ENCODE results near the gene SORBS1.

DNA sequence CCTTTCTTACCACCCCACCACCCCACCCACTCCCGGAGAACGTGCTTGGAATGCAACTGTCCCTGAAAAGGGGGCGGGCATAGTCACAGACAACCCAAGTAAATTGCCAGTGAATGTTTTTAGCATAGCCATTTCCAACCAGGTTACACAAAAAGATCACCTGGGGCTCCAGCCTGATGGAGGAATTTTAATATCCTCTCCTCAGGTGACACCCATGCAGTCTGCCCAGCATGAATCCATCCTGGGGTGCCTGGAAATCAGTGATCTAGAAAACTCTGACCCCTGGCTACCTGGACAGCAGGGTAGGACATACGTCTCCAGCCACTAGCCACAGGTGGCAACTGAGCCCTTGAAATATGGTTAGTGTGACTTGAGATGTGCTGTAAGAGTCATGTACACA is 61.1 kb downstream of the SORBS1 start:
- TF ChIP-seq, protein P1, sequence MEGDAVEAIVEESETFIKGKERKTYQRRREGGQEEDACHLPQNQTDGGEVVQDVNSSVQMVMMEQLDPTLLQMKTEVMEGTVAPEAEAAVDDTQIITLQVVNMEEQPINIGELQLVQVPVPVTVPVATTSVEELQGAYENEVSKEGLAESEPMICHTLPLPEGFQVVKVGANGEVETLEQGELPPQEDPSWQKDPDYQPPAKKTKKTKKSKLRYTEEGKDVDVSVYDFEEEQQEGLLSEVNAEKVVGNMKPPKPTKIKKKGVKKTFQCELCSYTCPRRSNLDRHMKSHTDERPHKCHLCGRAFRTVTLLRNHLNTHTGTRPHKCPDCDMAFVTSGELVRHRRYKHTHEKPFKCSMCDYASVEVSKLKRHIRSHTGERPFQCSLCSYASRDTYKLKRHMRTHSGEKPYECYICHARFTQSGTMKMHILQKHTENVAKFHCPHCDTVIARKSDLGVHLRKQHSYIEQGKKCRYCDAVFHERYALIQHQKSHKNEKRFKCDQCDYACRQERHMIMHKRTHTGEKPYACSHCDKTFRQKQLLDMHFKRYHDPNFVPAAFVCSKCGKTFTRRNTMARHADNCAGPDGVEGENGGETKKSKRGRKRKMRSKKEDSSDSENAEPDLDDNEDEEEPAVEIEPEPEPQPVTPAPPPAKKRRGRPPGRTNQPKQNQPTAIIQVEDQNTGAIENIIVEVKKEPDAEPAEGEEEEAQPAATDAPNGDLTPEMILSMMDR (IDR thresholded peaks at IDR 0.05) = no peak
- TF ChIP-seq POLR2A (IDR thresholded peaks at IDR 0.05) = no peak
